A549 (cell line): ENCODE results near the gene HRK. TPM values are rescaled to one million over a fixed set of nuclear protein-coding genes. Genes with fewer than 3 reads are reported as not detected.

ENCODE experiments used
- ATAC-seq, 2 experiments: fragments of 200-7000 bp in 1 of 2; fragments of >200 bp in 1 of 2; cut with Nextera tagmentation in 1 of 2; cut with Tn5 transposase in 1 of 2; 3 replicates each; pipeline versions ENCODE4 v1.8.0 to v1.9.1; 2018 to 2020; ENCODE audit warnings: mild to moderate bottlenecking in 1 of 2, moderate library complexity in 1 of 2
- CTCF ChIA-PET: fragments of 300-600 bp; sonication (Branson Sonifier 250); formaldehyde crosslinking; extraction: SDS; loops from one replicate; lab custom pipeline; 2021; ENCODE audit warnings: antibody characterized with exemption, inconsistent platforms; lab: Yijun Ruan, JAX
- POLR2A ChIA-PET: fragments of 350-600 bp; formaldehyde crosslinking; extraction: SDS; loops from one replicate; lab custom pipeline; 2021; ENCODE audit warnings: antibody characterized with exemption, inconsistent platforms; lab: Yijun Ruan, JAX
- DNase-seq, 2 experiments: peaks; one replicate each; pipeline versions ENCODE4 v3.0.0 to v3.0.0-alpha.2; 2011 to 2016; ENCODE audit warnings: low read depth in 1 of 2, low spot score in 1 of 2
- FAIRE-seq: peaks from 2 replicates; lab custom pipeline; 2011; peaks lifted over from hg19 to GRCh38; lab: Jason Lieb, UNC
- H3K27ac ChIP-seq, 2 experiments: fragments of >200 bp; sonication (Bioruptor Twin); formaldehyde crosslinking; 3 replicates each; pipeline ENCODE4 v1.5.1; 2016 to 2017
- H3K4me1 ChIP-seq: fragments of >200 bp; sonication (Bioruptor Twin); formaldehyde crosslinking; 3 replicates; pipeline ENCODE4 v1.6.1; 2016
- H3K4me2 ChIP-seq: fragments of >200 bp; sonication (Bioruptor Twin); formaldehyde crosslinking; 3 replicates; pipeline ENCODE4 v1.6.1; 2016
- H3K4me3 ChIP-seq: fragments of >200 bp; sonication (Bioruptor Twin); formaldehyde crosslinking; 3 replicates; pipeline ENCODE4 v1.5.1; 2016
- H3K9me3 ChIP-seq: fragments of >200 bp; sonication (Bioruptor Twin); formaldehyde crosslinking; 3 replicates; pipeline ENCODE4 v1.6.1; 2016
- CHD2 ChIP-seq: fragments of 150-350 bp; IDR thresholded peaks from 2 replicates; pipeline ENCODE4 v1.6.1; 2014; ENCODE audit warnings: low read length; ENCODE audit not compliant: partially characterized antibody
- CHD4 ChIP-seq: fragments of 200-600 bp; sonication (generic); IDR thresholded peaks from 2 replicates; pipeline ENCODE4 v1.6.1; 2016; ENCODE audit warnings: antibody characterized with exemption, mild to moderate bottlenecking, borderline replicate concordance
- EHF ChIP-seq: fragments of 250-450 bp; sonication (Bioruptor Pico); IDR thresholded peaks from 2 replicates; pipeline ENCODE4 v1.5.0; 2020; ENCODE audit warnings: mild to moderate bottlenecking
- ESRRA ChIP-seq: fragments of 150-350 bp; IDR thresholded peaks from 2 replicates; pipeline ENCODE4 v1.6.1; 2014; ENCODE audit warnings: mild to moderate bottlenecking, low read length, borderline replicate concordance
- FOSB ChIP-seq: fragments of 250-450 bp; sonication (Bioruptor Pico); IDR thresholded peaks from 2 replicates; pipeline ENCODE4 v1.5.0; 2020; ENCODE audit warnings: mild to moderate bottlenecking, moderate library complexity
- FOSL2 ChIP-seq, 2 experiments: fragments of 450-650 bp in 1 of 2; fragments of >200 bp in 1 of 2; sonication (Bioruptor Twin) in 1 of 2; formaldehyde crosslinking; IDR thresholded peaks; 2 replicates each; pipeline versions ENCODE4 v1.5.0 to v1.6.1; 2016 to 2020; ENCODE audit warnings: mild to moderate bottlenecking in 1 of 2, moderate library complexity in 1 of 2
- FOXS1 ChIP-seq: fragments of 250-450 bp; sonication (Bioruptor Pico); IDR thresholded peaks from 2 replicates; pipeline ENCODE4 v1.5.0; 2020; ENCODE audit warnings: mild to moderate bottlenecking, moderate library complexity
- HMGXB4 ChIP-seq: fragments of 250-450 bp; sonication (Bioruptor Pico); IDR thresholded peaks from 2 replicates; pipeline ENCODE4 v1.5.0; 2021; ENCODE audit warnings: mild to moderate bottlenecking, moderate library complexity, borderline replicate concordance
- HOXA7 ChIP-seq: fragments of 250-450 bp; sonication (Bioruptor Pico); IDR thresholded peaks from 2 replicates; pipeline ENCODE4 v1.5.0; 2020; ENCODE audit warnings: mild to moderate bottlenecking, moderate library complexity
- HOXB5 ChIP-seq: fragments of 250-450 bp; sonication (Bioruptor Pico); IDR thresholded peaks from 2 replicates; pipeline ENCODE4 v1.5.0; 2020; ENCODE audit warnings: mild to moderate bottlenecking, moderate library complexity
- JUN ChIP-seq, 2 experiments: fragments of >200 bp; sonication (Bioruptor Twin); formaldehyde crosslinking; IDR thresholded peaks; 2 replicates in 1 of 2; 3 replicates in 1 of 2; pipeline ENCODE4 v1.6.1; 2016 to 2017
- JUNB ChIP-seq: fragments of >200 bp; sonication (Bioruptor Twin); formaldehyde crosslinking; IDR thresholded peaks from 2 replicates; pipeline ENCODE4 v1.6.1; 2016
- KDM1A ChIP-seq: fragments of 200-600 bp; sonication (generic); IDR thresholded peaks from 2 replicates; pipeline ENCODE4 v1.6.1; 2016; ENCODE audit warnings: low read depth, mild to moderate bottlenecking
- KDM5A ChIP-seq: fragments of 200-600 bp; sonication (generic); IDR thresholded peaks from 2 replicates; pipeline ENCODE4 v1.6.1; 2016; ENCODE audit warnings: antibody characterized with exemption, mild to moderate bottlenecking
- MAZ ChIP-seq: fragments of 150-350 bp; IDR thresholded peaks from 2 replicates; pipeline ENCODE4 v1.6.1; 2014; ENCODE audit warnings: antibody characterized with exemption, low read depth, low read length, borderline replicate concordance
- MYC ChIP-seq: IDR thresholded peaks from 2 replicates; pipeline ENCODE4 v1.6.1; 2012; ENCODE audit warnings: mild to moderate bottlenecking, inconsistent platforms, low read length, improper control_type of control experiment, borderline replicate concordance
- NFE2L2 ChIP-seq: fragments of 150-350 bp; conservative IDR thresholded peaks from 2 replicates; pipeline ENCODE4 v1.6.1; 2014; ENCODE audit warnings: low read length
- NPAS2 ChIP-seq: fragments of 250-450 bp; sonication (Bioruptor Pico); IDR thresholded peaks from 2 replicates; pipeline ENCODE4 v1.8.0; 2022; ENCODE audit warnings: mild to moderate bottlenecking, moderate library complexity, borderline replicate concordance
- NR3C1 ChIP-seq: fragments of >200 bp; sonication (Bioruptor Twin); formaldehyde crosslinking; IDR thresholded peaks from 3 replicates; pipeline ENCODE4 v1.6.1; 2017
- PHF8 ChIP-seq: fragments of 200-600 bp; sonication (generic); IDR thresholded peaks from 2 replicates; pipeline ENCODE4 v1.6.1; 2016; ENCODE audit warnings: low read depth, mild to moderate bottlenecking, antibody characterized with exemption, moderate library complexity, borderline replicate concordance
- POLR2A ChIP-seq: IDR thresholded peaks from 2 replicates; pipeline ENCODE4 v1.6.1; 2012; ENCODE audit warnings: mild to moderate bottlenecking, low read length
- POLR2AphosphoS2 ChIP-seq: conservative IDR thresholded peaks from 2 replicates; pipeline ENCODE4 v1.6.1; 2012; ENCODE audit warnings: low read length, improper control_type of control experiment, inconsistent platforms
- RARB ChIP-seq: fragments of 250-450 bp; sonication (Bioruptor Pico); IDR thresholded peaks from 2 replicates; pipeline ENCODE4 v1.8.0; 2021; ENCODE audit warnings: mild to moderate bottlenecking, moderate library complexity
- RFX5 ChIP-seq: fragments of 450-650 bp; IDR thresholded peaks from 2 replicates; pipeline ENCODE4 v1.7.1; 2014; ENCODE audit warnings: antibody characterized with exemption, mild to moderate bottlenecking, moderate library complexity
- TFCP2L1 ChIP-seq: fragments of 250-450 bp; sonication (Bioruptor Pico); IDR thresholded peaks from 2 replicates; pipeline ENCODE4 v1.5.0; 2021; ENCODE audit warnings: mild to moderate bottlenecking
- TP53 ChIP-seq: fragments of 250-450 bp; sonication (Bioruptor Pico); IDR thresholded peaks from 2 replicates; pipeline ENCODE4 v1.5.0; 2021; ENCODE audit warnings: mild to moderate bottlenecking, moderate library complexity
- USF2 ChIP-seq: fragments of 450-650 bp; IDR thresholded peaks from 2 replicates; pipeline ENCODE4 v1.6.1; 2014; ENCODE audit warnings: antibody characterized with exemption
- ZSCAN20 ChIP-seq: fragments of 250-450 bp; sonication (Bioruptor Pico); IDR thresholded peaks from 2 replicates; pipeline ENCODE4 v1.8.0; 2022; ENCODE audit warnings: mild to moderate bottlenecking, moderate library complexity
- WGBS: methylation state at CpG from one replicate; pipeline ENCODE4 v1.1.6; 2017; ENCODE audit errors: missing lambda C conversion rate; 5-methylcytosine and 5-hydroxymethylcytosine counted together
- polyA plus RNA-seq, 4 experiments: library from polyadenylated mRNA; depleted of rRNA in 3 of 4; stranded (reverse); fragments of >200 nt; fragmentation: RNase III in 1 of 4; extraction: RNeasy Plus Mini Kit Qiagen cat#74134 plus additional on column Dnase treatment in 1 of 4; gene quantifications; 2 replicates in 3 of 4; 3 replicates in 1 of 4; pipeline ENCODE4 v1.2.3, GENCODE V29; 2011 to 2017
- TF ChIP-seq, protein P1 (sequence below): fragments of 150-350 bp; IDR thresholded peaks from 2 replicates; pipeline ENCODE4 v1.6.1; 2014; ENCODE audit warnings: low read depth, mild to moderate bottlenecking, low read length
- TF ChIP-seq, protein P2 (sequence below): fragments of >200 bp; sonication (Bioruptor Twin); formaldehyde crosslinking; IDR thresholded peaks from 2 replicates; pipeline ENCODE4 v1.6.1; 2016
- TF ChIP-seq, protein P3 (sequence below): IDR thresholded peaks from 2 replicates; pipeline ENCODE4 v1.6.1; 2012
- TF ChIP-seq, protein P4 (sequence below): fragments of 200-600 bp; sonication (generic); IDR thresholded peaks from 2 replicates; pipeline ENCODE4 v1.6.1; 2016; ENCODE audit warnings: antibody characterized with exemption, mild to moderate bottlenecking, moderate library complexity

The HRK gene
- polyA plus RNA-seq, 2 of the 4 experiments (the other 2 are of a cell fraction): 0.13 to 0.34 TPM

DNA sequence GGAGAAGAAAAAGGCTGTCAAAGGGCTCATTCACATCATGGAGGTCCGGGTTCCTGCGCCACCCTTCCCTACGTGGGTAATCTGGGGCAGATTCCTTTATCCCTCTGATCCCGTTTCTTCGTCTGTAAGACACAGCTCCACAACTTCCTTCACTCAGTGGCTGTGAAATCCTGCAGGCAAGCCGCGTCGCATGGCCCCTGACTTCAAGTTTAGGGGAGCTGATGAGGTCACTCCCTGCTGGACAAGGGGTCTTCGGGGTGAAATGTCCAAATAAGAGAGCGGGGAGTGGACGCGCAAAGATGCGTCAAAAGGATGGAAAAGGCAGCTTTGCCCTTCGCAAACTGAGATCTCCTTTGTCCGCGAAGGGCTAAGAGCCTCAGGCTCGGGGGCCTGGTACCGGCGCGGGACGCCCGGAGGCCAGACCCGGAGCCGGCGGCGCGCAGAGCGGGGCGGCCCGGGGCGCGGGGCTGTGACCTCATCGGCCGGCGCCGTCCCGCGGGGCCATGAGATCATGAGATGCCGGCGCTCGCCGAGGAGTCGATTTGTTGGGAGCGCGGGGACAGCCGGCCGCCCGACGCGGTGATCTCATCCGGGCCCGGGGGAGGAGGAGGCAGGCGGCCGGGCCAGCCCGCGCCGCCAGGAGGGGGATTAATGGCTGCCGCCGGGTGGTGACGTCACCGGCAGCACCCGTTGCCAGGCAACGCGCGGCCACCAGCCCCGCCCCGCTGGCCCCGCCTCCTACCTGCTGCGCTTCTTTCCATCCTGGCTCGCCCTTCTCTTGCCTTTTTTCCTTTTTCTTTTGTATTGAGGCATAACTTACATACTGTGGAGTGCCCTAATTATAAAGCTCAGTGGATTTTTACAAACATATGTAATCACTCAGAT, 62.1 kb downstream of the HRK start:
- 4% methylated on average over 38 of the region's 70 CpGs for WGBS
- H3K9me3 ChIP-seq: no peaks in the 10 kb centered on the region
- FAIRE-seq (no peak), ATAC-seq (peak; percentile 85 to 94), DNase-seq (peak; percentile 89 to 93)
- ChIA-PET POLR2A (interaction anchor here (0.6 to 1.4 kb wide), 2 partner anchors 47 to 62 kb away, joined by 3 to 4 read pairs; partner anchors contain the start of gene HRK), CTCF (interaction anchor here (0.6 to 0.8 kb wide), 2 partner anchors 62 to 87 kb away, joined by 3 read pairs; partner anchors contain the start of gene HRK)
- H3K4me2 ChIP-seq: peak overlapping the region; percentile 69
- TF ChIP-seq TFCP2L1 (CRISPR knock-in tag) (no peak), HMGXB4 (CRISPR knock-in tag) (no peak), KDM5A (peak; percentile 56; the same call in 1 of the 2 replicates), HOXB5 (CRISPR knock-in tag) (peak; percentile 21; the same call in 1 of the 2 replicates), ZSCAN20 (CRISPR knock-in tag) (no peak), CHD2 (no peak), KDM1A (no peak), POLR2AphosphoS2 (no peak), TP53 (CRISPR knock-in tag) (0 out of 2 replicates have a peak, but pooled peaks have one; percentile 44), FOSB (no peak; the same call in 1 of the 2 replicates), MYC (no peak), PHF8 (peak; percentile 97), NFE2L2 (no peak), EHF (CRISPR knock-in tag) (no peak), HOXA7 (CRISPR knock-in tag) (no peak), RARB (CRISPR knock-in tag) (no peak), JUNB (no peak), CHD4 (no peak), FOSL2 (IDR thresholded peaks at IDR 0.05) (no peak), FOSL2 (CRISPR knock-in tag; IDR thresholded peaks at IDR 0.05) (peak; percentile 92), MAZ (0 out of 2 replicates have a peak, but pooled peaks have one; percentile 23), POLR2A (peak; percentile 75), USF2 (no peak), ESRRA (no peak), NR3C1 (no peak), RFX5 (peak; percentile 88), NPAS2 (no peak), JUN (IDR thresholded peaks at IDR 0.05) (peak in 1 of 2 experiments; percentile 86; a peak in 4 of 5 replicates), FOXS1 (no peak)
- TF ChIP-seq, protein P1, sequence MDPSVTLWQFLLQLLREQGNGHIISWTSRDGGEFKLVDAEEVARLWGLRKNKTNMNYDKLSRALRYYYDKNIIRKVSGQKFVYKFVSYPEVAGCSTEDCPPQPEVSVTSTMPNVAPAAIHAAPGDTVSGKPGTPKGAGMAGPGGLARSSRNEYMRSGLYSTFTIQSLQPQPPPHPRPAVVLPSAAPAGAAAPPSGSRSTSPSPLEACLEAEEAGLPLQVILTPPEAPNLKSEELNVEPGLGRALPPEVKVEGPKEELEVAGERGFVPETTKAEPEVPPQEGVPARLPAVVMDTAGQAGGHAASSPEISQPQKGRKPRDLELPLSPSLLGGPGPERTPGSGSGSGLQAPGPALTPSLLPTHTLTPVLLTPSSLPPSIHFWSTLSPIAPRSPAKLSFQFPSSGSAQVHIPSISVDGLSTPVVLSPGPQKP: no peak
- TF ChIP-seq, protein P2, sequence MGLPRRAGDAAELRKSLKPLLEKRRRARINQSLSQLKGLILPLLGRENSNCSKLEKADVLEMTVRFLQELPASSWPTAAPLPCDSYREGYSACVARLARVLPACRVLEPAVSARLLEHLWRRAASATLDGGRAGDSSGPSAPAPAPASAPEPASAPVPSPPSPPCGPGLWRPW: no peak
- TF ChIP-seq, protein P3, sequence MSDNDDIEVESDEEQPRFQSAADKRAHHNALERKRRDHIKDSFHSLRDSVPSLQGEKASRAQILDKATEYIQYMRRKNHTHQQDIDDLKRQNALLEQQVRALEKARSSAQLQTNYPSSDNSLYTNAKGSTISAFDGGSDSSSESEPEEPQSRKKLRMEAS: peak; percentile 54; the same call in 1 of the 2 replicates
- TF ChIP-seq, protein P4, sequence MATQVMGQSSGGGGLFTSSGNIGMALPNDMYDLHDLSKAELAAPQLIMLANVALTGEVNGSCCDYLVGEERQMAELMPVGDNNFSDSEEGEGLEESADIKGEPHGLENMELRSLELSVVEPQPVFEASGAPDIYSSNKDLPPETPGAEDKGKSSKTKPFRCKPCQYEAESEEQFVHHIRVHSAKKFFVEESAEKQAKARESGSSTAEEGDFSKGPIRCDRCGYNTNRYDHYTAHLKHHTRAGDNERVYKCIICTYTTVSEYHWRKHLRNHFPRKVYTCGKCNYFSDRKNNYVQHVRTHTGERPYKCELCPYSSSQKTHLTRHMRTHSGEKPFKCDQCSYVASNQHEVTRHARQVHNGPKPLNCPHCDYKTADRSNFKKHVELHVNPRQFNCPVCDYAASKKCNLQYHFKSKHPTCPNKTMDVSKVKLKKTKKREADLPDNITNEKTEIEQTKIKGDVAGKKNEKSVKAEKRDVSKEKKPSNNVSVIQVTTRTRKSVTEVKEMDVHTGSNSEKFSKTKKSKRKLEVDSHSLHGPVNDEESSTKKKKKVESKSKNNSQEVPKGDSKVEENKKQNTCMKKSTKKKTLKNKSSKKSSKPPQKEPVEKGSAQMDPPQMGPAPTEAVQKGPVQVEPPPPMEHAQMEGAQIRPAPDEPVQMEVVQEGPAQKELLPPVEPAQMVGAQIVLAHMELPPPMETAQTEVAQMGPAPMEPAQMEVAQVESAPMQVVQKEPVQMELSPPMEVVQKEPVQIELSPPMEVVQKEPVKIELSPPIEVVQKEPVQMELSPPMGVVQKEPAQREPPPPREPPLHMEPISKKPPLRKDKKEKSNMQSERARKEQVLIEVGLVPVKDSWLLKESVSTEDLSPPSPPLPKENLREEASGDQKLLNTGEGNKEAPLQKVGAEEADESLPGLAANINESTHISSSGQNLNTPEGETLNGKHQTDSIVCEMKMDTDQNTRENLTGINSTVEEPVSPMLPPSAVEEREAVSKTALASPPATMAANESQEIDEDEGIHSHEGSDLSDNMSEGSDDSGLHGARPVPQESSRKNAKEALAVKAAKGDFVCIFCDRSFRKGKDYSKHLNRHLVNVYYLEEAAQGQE: peak; percentile 39; the same call in 1 of the 2 replicates
- peaks cover 9% of the 10 kb centered on the region for H3K4me1 ChIP-seq
- peak overlapping the region; percentile 70 for H3K4me3 ChIP-seq
- H3K27ac ChIP-seq: peak overlapping the region; percentile 89 to 91
